ENCODE measurements around the gene RYR1.
"Not testable (repeated sequence)": the region's sequence is repeated elsewhere in the genome, so short reads cannot be mapped to it uniquely, and the experiment has no call there.

The RYR1 gene

DNA sequence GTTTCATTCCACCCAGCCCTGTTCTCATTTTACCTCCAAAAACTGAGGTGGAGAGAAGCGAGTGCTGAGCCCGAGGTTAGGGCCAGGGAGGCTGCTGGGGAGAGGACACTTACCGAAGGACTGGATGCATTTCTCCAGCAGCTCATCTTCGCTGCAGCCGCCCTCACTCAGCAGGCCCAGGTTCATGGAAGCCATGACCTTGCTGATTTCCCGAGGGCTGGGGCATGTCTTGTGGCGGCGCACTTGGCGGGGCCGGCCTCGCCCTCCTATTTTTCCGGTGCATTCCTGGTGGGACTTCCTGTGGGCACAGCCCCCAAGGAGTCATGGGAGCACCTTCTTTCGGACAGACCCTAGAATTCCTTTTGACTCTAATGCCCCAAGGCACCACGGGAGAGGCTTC lies 11.6 kb upstream of the RYR1 start:
- H3K27me3 ChIP-seq (ENCODE audit: insufficient read depth, low read depth, severe bottlenecking) = no peaks in the 10 kb centered on the region
- TF ChIP-seq, protein P1, sequence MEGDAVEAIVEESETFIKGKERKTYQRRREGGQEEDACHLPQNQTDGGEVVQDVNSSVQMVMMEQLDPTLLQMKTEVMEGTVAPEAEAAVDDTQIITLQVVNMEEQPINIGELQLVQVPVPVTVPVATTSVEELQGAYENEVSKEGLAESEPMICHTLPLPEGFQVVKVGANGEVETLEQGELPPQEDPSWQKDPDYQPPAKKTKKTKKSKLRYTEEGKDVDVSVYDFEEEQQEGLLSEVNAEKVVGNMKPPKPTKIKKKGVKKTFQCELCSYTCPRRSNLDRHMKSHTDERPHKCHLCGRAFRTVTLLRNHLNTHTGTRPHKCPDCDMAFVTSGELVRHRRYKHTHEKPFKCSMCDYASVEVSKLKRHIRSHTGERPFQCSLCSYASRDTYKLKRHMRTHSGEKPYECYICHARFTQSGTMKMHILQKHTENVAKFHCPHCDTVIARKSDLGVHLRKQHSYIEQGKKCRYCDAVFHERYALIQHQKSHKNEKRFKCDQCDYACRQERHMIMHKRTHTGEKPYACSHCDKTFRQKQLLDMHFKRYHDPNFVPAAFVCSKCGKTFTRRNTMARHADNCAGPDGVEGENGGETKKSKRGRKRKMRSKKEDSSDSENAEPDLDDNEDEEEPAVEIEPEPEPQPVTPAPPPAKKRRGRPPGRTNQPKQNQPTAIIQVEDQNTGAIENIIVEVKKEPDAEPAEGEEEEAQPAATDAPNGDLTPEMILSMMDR (IDR thresholded peaks at IDR 0.05; ENCODE audit: low read depth, low read length) = no peak
- H3K36me3 ChIP-seq = no peaks in the 10 kb centered on the region
- H3K9me3 ChIP-seq (ENCODE audit: severe bottlenecking) = no peaks in the 10 kb centered on the region
- no peak for DNase-seq
- H3K4me3 ChIP-seq (ENCODE audit: low read depth, low read length) = no peak overlapping the region
- H3K27ac ChIP-seq = no peak overlapping the region

- H3K27me3 ChIP-seq (ENCODE audit: insufficient read depth, low read depth, severe bottlenecking) = no peaks in the 10 kb centered on the region
- no peaks in the 10 kb centered on the region for H3K9me3 ChIP-seq (ENCODE audit: severe bottlenecking)
- TF ChIP-seq, protein P1 (IDR thresholded peaks at IDR 0.05; ENCODE audit: low read depth, low read length) = no peak
- DNase-seq = no peak
- H3K4me3 ChIP-seq (ENCODE audit: low read depth, low read length) = no peak overlapping the region
- H3K27ac ChIP-seq = no peak overlapping the region
- no peaks in the 10 kb centered on the region for H3K36me3 ChIP-seq
Measured at GRCh38 chr19:38422438-38422837, 11.1 kb upstream of the RYR1 start.

DNA sequence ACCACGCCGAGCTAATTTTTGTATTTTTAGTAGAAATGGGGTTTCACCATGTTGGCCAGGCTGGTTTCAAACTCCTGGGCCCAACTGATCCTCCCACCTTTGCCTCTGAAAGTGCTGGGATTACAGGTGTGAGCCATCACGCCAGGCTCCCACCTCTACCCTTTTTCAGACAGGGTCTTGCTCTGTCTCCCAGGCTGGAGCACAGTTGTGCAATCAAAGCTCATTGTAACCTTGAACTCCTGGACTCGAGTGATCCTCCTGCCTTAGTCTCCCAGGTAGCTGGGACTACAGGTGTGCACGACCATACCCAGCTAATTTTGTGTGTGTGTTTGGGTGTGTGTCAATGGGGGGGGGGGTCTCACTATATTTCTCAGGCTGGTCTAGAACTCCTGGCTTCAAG lies 9.2 kb upstream of the RYR1 start:
- Histone ChIP-seq H3K27me3 (ENCODE audit: insufficient read depth, low read depth, severe bottlenecking) (no peaks in the 10 kb centered on the region), H3K9me3 (ENCODE audit: severe bottlenecking) (no peaks in the 10 kb centered on the region), H3K4me3 (ENCODE audit: low read depth, low read length) (no peak overlapping the region), H3K36me3 (no peaks in the 10 kb centered on the region), H3K27ac (no peak overlapping the region)
- no peak for DNase-seq
- TF ChIP-seq, protein P1 (IDR thresholded peaks at IDR 0.05; ENCODE audit: low read depth, low read length) = no peak

GRCh38 chr19:38425222-38425809 lies 8.2 kb upstream of the RYR1 start:
- TF ChIP-seq, protein P1 (IDR thresholded peaks at IDR 0.05; ENCODE audit: low read depth, low read length) = no peak
- Histone ChIP-seq H3K9me3 (ENCODE audit: severe bottlenecking) (no peaks in the 10 kb centered on the region), H3K27me3 (ENCODE audit: insufficient read depth, low read depth, severe bottlenecking) (no peaks in the 10 kb centered on the region), H3K36me3 (no peaks in the 10 kb centered on the region), H3K27ac (no peak overlapping the region), H3K4me3 (ENCODE audit: low read depth, low read length) (no peak overlapping the region)
- no peak for DNase-seq

DNA sequence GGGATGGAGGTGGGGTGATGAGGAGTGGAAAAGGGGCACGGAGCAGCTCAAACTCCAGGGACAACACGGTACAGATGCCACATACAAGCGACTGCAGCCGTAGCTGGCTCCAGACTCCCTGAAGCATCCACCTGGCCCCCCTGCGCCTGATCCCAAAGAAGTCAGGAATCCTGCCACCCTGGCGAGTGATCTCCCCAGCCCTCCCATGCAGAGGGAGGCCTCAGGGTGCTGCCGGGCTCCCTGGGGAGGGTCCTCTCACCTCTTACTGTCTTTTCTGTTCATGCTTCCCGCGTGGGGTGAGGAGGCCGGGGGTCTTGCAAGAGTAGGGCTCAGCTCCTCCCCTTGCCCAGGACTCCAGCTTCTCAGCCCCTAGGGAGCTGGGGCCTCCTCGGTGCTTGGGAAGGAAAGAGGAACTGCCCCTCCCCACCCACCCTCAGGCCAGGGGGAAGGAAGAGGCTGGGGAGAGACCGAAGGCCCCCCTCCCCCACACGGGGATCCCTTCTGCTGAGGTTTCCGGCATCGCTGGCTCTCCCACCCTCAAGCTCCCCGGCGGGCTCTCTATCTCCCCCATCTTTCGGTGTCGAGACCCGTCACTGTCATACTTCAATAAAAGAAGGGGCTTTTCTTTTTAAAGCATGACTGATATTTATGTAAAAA lies 7.6 kb upstream of the RYR1 start, which contains the start of gene RASGRP4:
Gene RASGRP4 (minus strand): TSS at position 410 of the 657 bp plus-strand sequence. CDS start 128 bp downstream, at position 282.
- Histone ChIP-seq H3K9me3 (ENCODE audit: severe bottlenecking) (no peaks in the 10 kb centered on the region), H3K27me3 (ENCODE audit: insufficient read depth, low read depth, severe bottlenecking) (no peaks in the 10 kb centered on the region), H3K27ac (no peak within 1 kb of the TSS), H3K4me3 (ENCODE audit: low read depth, low read length) (no peak within 1 kb of the TSS), H3K36me3 (no peaks in the 10 kb centered on the region)
- DNase-seq = no peak
- TF ChIP-seq, protein P1 (IDR thresholded peaks at IDR 0.05; ENCODE audit: low read depth, low read length) = no peak

- H3K36me3 ChIP-seq; H3K4me3 ChIP-seq (ENCODE audit: low read depth, low read length); DNase-seq; H3K27ac ChIP-seq; H3K9me3 ChIP-seq (ENCODE audit: severe bottlenecking); H3K27me3 ChIP-seq (ENCODE audit: insufficient read depth, low read depth, severe bottlenecking): not testable (repeated sequence)
Measured at GRCh38 chr19:38427035-38427677, 6.3 kb upstream of the RYR1 start.
